Kidney (tissue), 14 donors: Measurements from ENCODE around the gene CAMK2G. TPM values are rescaled to one million over a fixed set of nuclear protein-coding genes. Genes with fewer than 3 reads are reported as not detected.
A peak's percentile ranks its signal among the peaks of the same experiment; 100 is the strongest.

Source experiments
- DNase-seq, 5 donors: peaks; one replicate each; pipeline ENCODE4 v3.0.0-alpha.2; 2013 to 2020
- FAIRE-seq: peaks from 2 replicates; lab custom pipeline; 2012; peaks lifted over from hg19 to GRCh38; lab: Jason Lieb, UNC
- H3K27ac ChIP-seq, 2 donors: one replicate each; pipeline ENCODE4 v1.7.0; 2013; ENCODE audit warnings: low read depth in 2 of 2, low read length in 2 of 2, inconsistent platforms in 1 of 2
- H3K27me3 ChIP-seq: one replicate; pipeline ENCODE4 v1.7.1; 2013; ENCODE audit warnings: low read length, inconsistent platforms; ENCODE audit not compliant: control insufficient read depth, insufficient read depth
- H3K36me3 ChIP-seq, 3 donors: one replicate each; pipeline versions ENCODE4 v1.7.0 to v1.7.1; 2013; ENCODE audit warnings: low read length in 3 of 3, control low read depth in 1 of 3, inconsistent platforms in 1 of 3; ENCODE audit not compliant: insufficient read depth in 3 of 3, control insufficient read depth in 2 of 3
- H3K4me1 ChIP-seq, 3 donors: one replicate each; pipeline versions ENCODE4 v1.7.0 to v1.7.1; 2013; ENCODE audit warnings: low read length in 3 of 3, inconsistent platforms in 1 of 3, low read depth in 1 of 3; ENCODE audit not compliant: control insufficient read depth in 2 of 3, insufficient read depth in 2 of 3
- H3K4me3 ChIP-seq, 3 donors: one replicate each; pipeline versions ENCODE4 v1.7.0 to v1.8.1; 2013; ENCODE audit warnings: low read length in 3 of 3, control low read depth in 1 of 3, inconsistent platforms in 1 of 3
- H3K9ac ChIP-seq, 3 donors: one replicate each; pipeline versions ENCODE4 v1.7.0 to v1.7.1; 2013; ENCODE audit warnings: low read length in 3 of 3, control low read depth in 1 of 3, inconsistent platforms in 1 of 3
- H3K9me3 ChIP-seq, 3 donors: one replicate each; pipeline versions ENCODE4 v1.7.0 to v1.7.1; 2013; ENCODE audit warnings: low read length in 3 of 3, control low read depth in 1 of 3, inconsistent platforms in 1 of 3; ENCODE audit not compliant: control insufficient read depth in 2 of 3, insufficient read depth in 1 of 3
- intact Hi-C: fragments of 100-400 bp; cut with DNase I; formaldehyde crosslinking; loops from one replicate; pipeline ENCODE4 v1.11.1; 2022
- polyA plus RNA-seq: library from polyadenylated mRNA; stranded (reverse); fragments of 350-450 nt; fragmentation: Illumina TruSeq; extraction: RNeasy Lipid Tissue Mini Kit (QIAGEN cat#74804); gene quantifications from one replicate; pipeline ENCODE4 v1.2.3, GENCODE V29; 2014; ENCODE audit warnings: low read depth, low replicate concordance; ENCODE audit not compliant: insufficient read depth
- total RNA-seq: library from RNA; stranded (reverse); fragmentation: NEBNext Ultra II Directional; extraction: Animal tissue kit (Norgen Biotek cat#: 25700); gene quantifications from one replicate; pipeline ENCODE4 v1.2.1, GENCODE V29; 2021
- TF ChIP-seq, protein P1 (sequence below): IDR thresholded peaks from 3 replicates; pipeline ENCODE4 v1.5.1; 2012; ENCODE audit warnings: mild to moderate bottlenecking, moderate library complexity, borderline replicate concordance; ENCODE audit not compliant: insufficient read depth; ENCODE audit errors: extremely low read depth
- donor health status: control.
- donor health status: control.
- donor health status: control.
- donor health status: control.
- donor health status: control.
- donor health status: DM: yes; HTN: yes; CAD: no.
- donor health status: Normal renal cell carcinoma (clear cell type).

Gene CAMK2G
- total and polyA plus RNA-seq, 2 donors from 2014 or later, result 21.0 to 29.1 TPM

DNA sequence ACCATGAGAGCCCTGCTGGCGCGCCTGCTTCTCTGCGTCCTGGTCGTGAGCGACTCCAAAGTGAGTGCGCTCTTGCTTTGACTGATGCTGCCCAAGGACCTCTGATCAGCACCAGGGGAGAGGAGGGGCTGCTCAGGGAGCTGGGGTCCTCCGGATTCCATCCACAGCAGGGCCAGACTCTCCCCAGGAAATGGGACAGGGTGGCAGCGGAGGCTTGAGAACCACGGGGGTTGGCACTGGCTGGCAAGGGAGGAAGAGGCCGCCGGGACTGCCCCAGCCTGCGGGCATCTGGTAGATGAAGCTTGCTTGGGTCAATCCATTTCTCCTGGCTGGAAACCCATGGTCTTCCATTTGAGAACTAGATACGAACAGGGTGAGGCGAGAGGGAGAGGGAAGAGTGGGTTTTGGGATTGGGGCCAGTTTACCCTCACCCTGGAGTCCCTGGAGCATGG lies 37.2 kb upstream of the CAMK2G start:
- H3K9me3 ChIP-seq, result no peaks in the 10 kb centered on the region
- peaks cover 3 to 32% (median 8%) of the 10 kb centered on the region in 3 donors for H3K4me1 ChIP-seq
- H3K9ac ChIP-seq, result peak overlapping the region in 2 of 3 donors; percentile 48 to 66
- peak overlapping the region; percentile 39 to 64 (median 50) for H3K4me3 ChIP-seq
- TF ChIP-seq, protein P1, sequence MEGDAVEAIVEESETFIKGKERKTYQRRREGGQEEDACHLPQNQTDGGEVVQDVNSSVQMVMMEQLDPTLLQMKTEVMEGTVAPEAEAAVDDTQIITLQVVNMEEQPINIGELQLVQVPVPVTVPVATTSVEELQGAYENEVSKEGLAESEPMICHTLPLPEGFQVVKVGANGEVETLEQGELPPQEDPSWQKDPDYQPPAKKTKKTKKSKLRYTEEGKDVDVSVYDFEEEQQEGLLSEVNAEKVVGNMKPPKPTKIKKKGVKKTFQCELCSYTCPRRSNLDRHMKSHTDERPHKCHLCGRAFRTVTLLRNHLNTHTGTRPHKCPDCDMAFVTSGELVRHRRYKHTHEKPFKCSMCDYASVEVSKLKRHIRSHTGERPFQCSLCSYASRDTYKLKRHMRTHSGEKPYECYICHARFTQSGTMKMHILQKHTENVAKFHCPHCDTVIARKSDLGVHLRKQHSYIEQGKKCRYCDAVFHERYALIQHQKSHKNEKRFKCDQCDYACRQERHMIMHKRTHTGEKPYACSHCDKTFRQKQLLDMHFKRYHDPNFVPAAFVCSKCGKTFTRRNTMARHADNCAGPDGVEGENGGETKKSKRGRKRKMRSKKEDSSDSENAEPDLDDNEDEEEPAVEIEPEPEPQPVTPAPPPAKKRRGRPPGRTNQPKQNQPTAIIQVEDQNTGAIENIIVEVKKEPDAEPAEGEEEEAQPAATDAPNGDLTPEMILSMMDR, result no peak
- H3K27me3 ChIP-seq, result no peaks in the 10 kb centered on the region
- peak in 1 of 5 donors; percentile 64 for DNase-seq
- peak overlapping the region; percentile 69 to 72 for H3K27ac ChIP-seq
- H3K36me3 ChIP-seq, result no peaks in the 10 kb centered on the region
- intact Hi-C loops, result no loop called here
- no peak for FAIRE-seq

DNA sequence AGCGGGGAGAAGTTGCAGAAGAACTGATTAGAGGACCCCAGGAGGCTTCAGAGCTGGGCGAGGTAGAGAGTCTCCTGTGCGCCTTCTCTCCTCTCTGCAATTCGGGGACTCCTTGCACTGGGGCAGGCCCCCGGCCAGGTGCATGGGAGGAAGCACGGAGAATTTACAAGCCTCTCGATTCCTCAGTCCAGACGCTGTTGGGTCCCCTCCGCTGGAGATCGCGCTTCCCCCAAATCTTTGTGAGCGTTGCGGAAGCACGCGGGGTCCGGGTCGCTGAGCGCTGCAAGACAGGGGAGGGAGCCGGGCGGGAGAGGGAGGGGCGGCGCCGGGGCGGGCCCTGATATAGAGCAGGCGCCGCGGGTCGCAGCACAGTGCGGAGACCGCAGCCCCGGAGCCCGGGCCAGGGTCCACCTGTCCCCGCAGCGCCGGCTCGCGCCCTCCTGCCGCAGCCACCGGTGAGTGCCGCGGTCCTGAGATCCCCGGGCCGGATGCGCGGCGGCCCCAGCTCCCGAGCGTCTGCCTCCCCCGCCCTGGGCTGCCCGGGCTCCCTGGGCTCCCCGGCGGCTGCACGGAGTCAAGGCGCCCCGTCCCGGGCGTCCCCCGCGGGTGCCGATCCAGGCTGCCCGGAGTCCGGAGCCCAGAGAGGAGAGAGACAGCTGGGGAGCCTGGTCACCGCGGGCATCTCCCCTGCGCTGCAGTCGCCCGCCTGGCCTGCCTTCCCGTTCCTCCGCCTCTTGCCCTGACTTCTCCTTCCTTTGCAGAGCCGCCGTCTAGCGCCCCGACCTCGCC lies 36.6 kb upstream of the CAMK2G start, which contains the start of gene PLAU:
TSS of gene PLAU (plus strand) at position 369 of the 789 bp plus-strand sequence. CDS start 424 bp downstream, outside the sequence.
- no peak for FAIRE-seq
- no peaks in the 10 kb centered on the region for H3K36me3 ChIP-seq
- peak within 1 kb of the TSS; percentile 39 to 64 (median 55) for H3K4me3 ChIP-seq
- peak; percentile 50 to 88 (median 63) for DNase-seq
- intact Hi-C loops, result no loop called here
- TF ChIP-seq, protein P1, result no peak
- H3K4me1 ChIP-seq, result peaks cover 6 to 33% (median 8%) of the 10 kb centered on the region in 3 donors
- H3K9me3 ChIP-seq, result no peaks in the 10 kb centered on the region
- no peaks in the 10 kb centered on the region for H3K27me3 ChIP-seq
- H3K27ac ChIP-seq, result peak within 1 kb of the TSS; percentile 69 to 72
- peak within 1 kb of the TSS in 2 of 3 donors; percentile 54 to 66 for H3K9ac ChIP-seq

DNA sequence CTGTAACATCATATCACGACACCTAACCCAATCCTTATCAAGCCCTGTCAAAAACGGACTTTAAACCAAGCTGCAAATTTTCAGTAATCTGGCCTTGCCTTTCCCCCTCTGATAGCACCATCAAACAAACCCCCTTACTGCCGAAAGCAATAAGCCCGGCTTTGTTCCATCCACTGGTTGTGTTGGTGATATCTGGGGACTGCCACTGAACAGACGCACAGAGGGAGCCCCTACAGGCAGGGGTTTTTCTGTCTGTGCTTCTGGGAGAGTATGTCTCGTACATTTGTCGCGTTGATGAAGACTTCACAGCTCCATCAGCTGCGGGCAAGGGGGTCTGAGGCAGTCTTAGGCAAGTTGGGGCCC lies 36.0 kb upstream of the CAMK2G start:
- H3K4me3 ChIP-seq, result peak overlapping the region in 2 of 3 donors; percentile 55 to 64
- H3K36me3 ChIP-seq, result no peaks in the 10 kb centered on the region
- no peak for FAIRE-seq
- no peaks in the 10 kb centered on the region for H3K9me3 ChIP-seq
- peaks cover 6 to 33% (median 8%) of the 10 kb centered on the region in 3 donors for H3K4me1 ChIP-seq
- no peaks in the 10 kb centered on the region for H3K27me3 ChIP-seq
- intact Hi-C loops, result no loop called here
- peak overlapping the region in 2 of 3 donors; percentile 21 to 46 for H3K9ac ChIP-seq
- peak in 1 of 5 donors; percentile 60 for DNase-seq
- TF ChIP-seq, protein P1, result no peak
- H3K27ac ChIP-seq, result peak overlapping the region; percentile 2 to 34
